ENCODE data around the gene CFLAR.
A peak's percentile ranks its signal among the peaks of the same experiment; 100 is the strongest.

GRCh38 chr2:201151127-201151981 is 35.4 kb downstream of the CFLAR start:
- TF ChIP-seq CREB5 (CRISPR knock-in tag; IDR thresholded peaks at IDR 0.05; ENCODE audit: low read depth) (peak; percentile 69; the same call in 1 of the 2 replicates), ESRRG (CRISPR knock-in tag; IDR thresholded peaks at IDR 0.05) (no peak), ZNF565 (CRISPR knock-in tag; conservative IDR thresholded peaks at IDR 0.05; ENCODE audit: low read depth) (no peak), RARB (CRISPR knock-in tag; IDR thresholded peaks at IDR 0.05) (no peak), ZFP30 (CRISPR knock-in tag; IDR thresholded peaks at IDR 0.05) (no peak), ZFP3 (CRISPR knock-in tag; IDR thresholded peaks at IDR 0.05) (peak; percentile 30; the same call in 1 of the 2 replicates), OSR1 (CRISPR knock-in tag; IDR thresholded peaks at IDR 0.05) (no peak; the same call in 1 of the 2 replicates), PATZ1 (CRISPR knock-in tag; IDR thresholded peaks at IDR 0.05; ENCODE audit: borderline replicate concordance) (no peak), TOX (CRISPR knock-in tag; IDR thresholded peaks at IDR 0.05; ENCODE audit: borderline replicate concordance) (0 out of 2 replicates have a peak, but pooled peaks have one; percentile 22), GLIS3 (CRISPR knock-in tag; IDR thresholded peaks at IDR 0.05) (no peak), ZC3H10 (CRISPR knock-in tag; IDR thresholded peaks at IDR 0.05) (0 out of 2 replicates have a peak, but pooled peaks have one; percentile 37), PPARA (CRISPR knock-in tag; IDR thresholded peaks at IDR 0.05; ENCODE audit: borderline replicate concordance) (no peak)
